H9 (cell line): ENCODE data around the gene HAND1. TPM values are rescaled to one million over a fixed set of nuclear protein-coding genes. Genes with fewer than 3 reads are reported as not detected.

Experiments
- DNase-seq: peaks from one replicate; pipeline ENCODE4 v3.0.0-alpha.2; 2017
- H2AFZ ChIP-seq: one replicate; pipeline ENCODE4 v1.6.1; 2013; ENCODE audit warnings: mild to moderate bottlenecking, low read length, control low read depth, moderate library complexity
- H2AK5ac ChIP-seq: 2 replicates; pipeline ENCODE4 v1.6.1; 2013; ENCODE audit warnings: low read length, control low read depth, mixed read lengths; ENCODE audit not compliant: insufficient read length
- H2BK120ac ChIP-seq: one replicate; pipeline ENCODE4 v1.6.1; 2013; ENCODE audit warnings: low read depth, mild to moderate bottlenecking, low read length, control low read depth, inconsistent platforms; ENCODE audit not compliant: poor library complexity, severe bottlenecking
- H2BK12ac ChIP-seq: 2 replicates; pipeline ENCODE4 v1.6.1; 2013; ENCODE audit warnings: low read length, control low read depth, mixed read lengths, low read depth; ENCODE audit not compliant: insufficient read length
- H2BK15ac ChIP-seq: 2 replicates; pipeline ENCODE4 v1.6.1; 2013; ENCODE audit warnings: low read depth, low read length, control low read depth
- H2BK20ac ChIP-seq: one replicate; pipeline ENCODE4 v1.6.1; 2013; ENCODE audit warnings: low read depth, mild to moderate bottlenecking, low read length, control low read depth, inconsistent platforms; ENCODE audit not compliant: poor library complexity, severe bottlenecking
- H2BK5ac ChIP-seq: 2 replicates; pipeline ENCODE4 v1.6.1; 2013; ENCODE audit warnings: low read length, control low read depth, mixed read lengths; ENCODE audit not compliant: insufficient read length
- H3K14ac ChIP-seq: 2 replicates; pipeline ENCODE4 v1.6.1; 2013; ENCODE audit warnings: low read length, control low read depth; ENCODE audit not compliant: insufficient read depth
- H3K18ac ChIP-seq: 2 replicates; pipeline ENCODE4 v1.6.1; 2013; ENCODE audit warnings: low read depth, mild to moderate bottlenecking, mixed read lengths, low read length, control low read depth; ENCODE audit not compliant: insufficient read length
- H3K23ac ChIP-seq: 2 replicates; pipeline ENCODE4 v1.6.1; 2013; ENCODE audit warnings: low read length, control low read depth, mixed read lengths, low read depth; ENCODE audit not compliant: insufficient read length
- H3K23me2 ChIP-seq: 2 replicates; pipeline ENCODE4 v1.6.1; 2013; ENCODE audit warnings: low read depth, mild to moderate bottlenecking, mixed read lengths, low read length, control low read depth; ENCODE audit not compliant: insufficient read length, poor library complexity, severe bottlenecking
- H3K27ac ChIP-seq: 2 replicates; pipeline ENCODE4 v1.5.1; 2013; ENCODE audit warnings: low read length, control low read depth, mixed read lengths, low read depth; ENCODE audit not compliant: insufficient read length
- H3K27me3 ChIP-seq: 2 replicates; pipeline ENCODE4 v1.6.1; 2013; ENCODE audit warnings: low read length, control low read depth, inconsistent platforms; ENCODE audit not compliant: insufficient read depth
- H3K4ac ChIP-seq: 2 replicates; pipeline ENCODE4 v1.6.1; 2013; ENCODE audit warnings: low read depth, mild to moderate bottlenecking, control low read depth, inconsistent platforms, low read length, moderate library complexity
- H3K4me1 ChIP-seq: 2 replicates; pipeline ENCODE4 v1.6.1; 2013; ENCODE audit warnings: low read length, control low read depth, inconsistent platforms; ENCODE audit not compliant: insufficient read depth
- H3K4me2 ChIP-seq: 2 replicates; pipeline ENCODE4 v1.6.1; 2013; ENCODE audit warnings: low read length, control low read depth, mixed read lengths; ENCODE audit not compliant: insufficient read length, insufficient read depth
- H3K56ac ChIP-seq: 2 replicates; pipeline ENCODE4 v1.6.1; 2013; ENCODE audit warnings: low read depth, mild to moderate bottlenecking, mixed read lengths, low read length, control low read depth; ENCODE audit not compliant: insufficient read length
- H3K79me1 ChIP-seq: 2 replicates; pipeline ENCODE4 v1.6.1; 2013; ENCODE audit warnings: low read depth, mild to moderate bottlenecking, moderate library complexity, low read length, control low read depth, inconsistent platforms; ENCODE audit not compliant: insufficient read depth, poor library complexity, severe bottlenecking
- H3K79me2 ChIP-seq: 2 replicates; pipeline ENCODE4 v1.6.1; 2013; ENCODE audit warnings: low read length, control low read depth, inconsistent platforms; ENCODE audit not compliant: insufficient read depth
- H3K9ac ChIP-seq: 2 replicates; pipeline ENCODE4 v1.6.1; 2013; ENCODE audit warnings: low read length, control low read depth, mixed read lengths; ENCODE audit not compliant: insufficient read length; ENCODE audit errors: extremely low read depth
- H3K9me3 ChIP-seq: one replicate; pipeline ENCODE4 v1.6.1; 2013; ENCODE audit warnings: low read depth, low read length, inconsistent platforms; ENCODE audit not compliant: control insufficient read depth
- H3T11ph ChIP-seq: one replicate; pipeline ENCODE4 v1.6.1; 2013; ENCODE audit warnings: mild to moderate bottlenecking, low read length, control low read depth, inconsistent platforms
- H4K20me1 ChIP-seq: one replicate; pipeline ENCODE4 v1.6.1; 2013; ENCODE audit not compliant: control insufficient read depth, insufficient read length, insufficient read depth
- H4K5ac ChIP-seq: 2 replicates; pipeline ENCODE4 v1.6.1; 2013; ENCODE audit warnings: low read depth, mild to moderate bottlenecking, mixed read lengths, low read length, control low read depth; ENCODE audit not compliant: insufficient read length
- H4K8ac ChIP-seq: replicated peaks from 2 replicates; pipeline ENCODE4 v1.6.1; 2013; ENCODE audit warnings: low read length, control low read depth, mixed read lengths, low read depth; ENCODE audit not compliant: insufficient read length
- H4K91ac ChIP-seq: 2 replicates; pipeline ENCODE4 v1.6.1; 2013; ENCODE audit warnings: low read depth, mild to moderate bottlenecking, moderate library complexity, mixed read lengths, low read length, control low read depth; ENCODE audit not compliant: insufficient read length
- H3K27ac Mint-ChIP-seq, 3 experiments: 2 replicates in 2 of 3; 3 replicates in 1 of 3; pipeline ENCODE4 v1.8.0; 2020 to 2021; ENCODE audit warnings: mixed read lengths in 3 of 3, mild to moderate bottlenecking in 1 of 3, moderate library complexity in 1 of 3
- H3K27me3 Mint-ChIP-seq: 2 replicates; pipeline ENCODE4 v1.8.0; 2021; ENCODE audit warnings: low read depth, mild to moderate bottlenecking, moderate library complexity, mixed read lengths
- H3K36me3 Mint-ChIP-seq, 3 experiments: 2 replicates in 2 of 3; 3 replicates in 1 of 3; pipeline ENCODE4 v1.8.0; 2020 to 2021; ENCODE audit warnings: low read depth in 3 of 3, mixed read lengths in 3 of 3; ENCODE audit not compliant: insufficient read depth in 1 of 3
- H3K4me1 Mint-ChIP-seq, 2 experiments: 2 replicates each; pipeline ENCODE4 v1.8.0; 2020; ENCODE audit warnings: mixed read lengths in 2 of 2
- H3K4me3 Mint-ChIP-seq, 2 experiments: 2 replicates in 1 of 2; 3 replicates in 1 of 2; pipeline ENCODE4 v1.8.0; 2020 to 2021; ENCODE audit warnings: mild to moderate bottlenecking in 2 of 2, mixed read lengths in 2 of 2, moderate library complexity in 1 of 2
- H3K9me3 Mint-ChIP-seq, 2 experiments: 2 replicates in 1 of 2; 3 replicates in 1 of 2; pipeline ENCODE4 v1.8.0; 2020; ENCODE audit warnings: mild to moderate bottlenecking in 2 of 2, mixed read lengths in 2 of 2, moderate library complexity in 1 of 2
- WGBS: extraction: QIAGEN DNeasy Blood & Tissue Kit; methylation state at CpG from one replicate; pipeline ENCODE4 v1.1.7; 2013; ENCODE audit warnings: missing lambda C conversion rate, low lambda C conversion rate, mixed read lengths; ENCODE audit not compliant: insufficient read length; ENCODE audit errors: extremely low coverage; 5-methylcytosine and 5-hydroxymethylcytosine counted together
- total RNA-seq: library from RNA; stranded (reverse); gene quantifications from 2 replicates; pipeline ENCODE4 v1.2.1, GENCODE V29; 2021
- TF ChIP-seq, protein P1 (sequence below): fragments of 200-600 bp; sonication (generic); conservative IDR thresholded peaks from 3 replicates; pipeline ENCODE4 v1.8.0; 2021; ENCODE audit warnings: antibody characterized with exemption, mild to moderate bottlenecking

The HAND1 gene
- total RNA-seq, 1 experiment from 2014 or later, result not detected

DNA sequence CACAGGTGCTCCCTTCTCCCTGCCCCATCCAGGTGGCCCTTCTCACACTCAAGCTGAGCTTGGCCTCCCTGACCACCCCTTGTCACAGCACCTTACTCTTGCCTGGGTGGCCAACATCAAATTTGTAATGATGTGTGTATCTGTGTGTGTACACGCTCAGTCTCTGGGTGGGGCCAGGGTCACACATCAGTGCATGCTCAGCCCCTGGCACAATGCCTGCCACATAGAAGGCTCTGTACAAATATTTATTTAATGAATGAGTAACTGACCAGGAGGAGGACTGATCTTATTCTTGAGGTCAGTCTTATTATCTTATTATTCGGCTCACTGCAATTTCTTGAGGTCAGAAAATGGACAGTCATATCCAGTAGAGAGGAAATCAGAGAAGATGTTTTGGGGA, 41.3 kb upstream of the HAND1 start:
- H3K56ac ChIP-seq, result no peak overlapping the region
- H3K4me1 Mint-ChIP-seq, result peaks cover 16 to 29% of the 10 kb centered on the region in 2 experiments
- no CpG with 5 or more reads among the region's 2 CpGs for WGBS

More for the DNA sequence above, 41.3 kb upstream of the HAND1 start:
- DNase-seq, result no peak
- Histone ChIP-seq H3K18ac (no peak overlapping the region), H4K91ac (no peak overlapping the region), H2BK120ac (no peak overlapping the region), H3K27me3 (no peaks in the 10 kb centered on the region), H2AFZ (no peak overlapping the region), H2BK5ac (no peak overlapping the region), H3K4me1 (no peaks in the 10 kb centered on the region), H4K8ac (no peak overlapping the region), H2AK5ac (no peak overlapping the region), H2BK15ac (no peak overlapping the region), H3K23me2 (no peaks in the 10 kb centered on the region), H3T11ph (no peak overlapping the region), H2BK12ac (no peak overlapping the region), H3K4ac (no peak overlapping the region), H4K20me1 (no peaks in the 10 kb centered on the region), H3K79me2 (no peaks in the 10 kb centered on the region), H3K27ac (no peak overlapping the region), H3K9me3 (no peaks in the 10 kb centered on the region), H3K9ac (no peak overlapping the region), H2BK20ac (no peak overlapping the region), H4K5ac (no peak overlapping the region), H3K4me2 (no peak overlapping the region), H3K79me1 (no peaks in the 10 kb centered on the region), H3K14ac (no peak overlapping the region), H3K23ac (no peak overlapping the region)
- H3K36me3 Mint-ChIP-seq, result no peaks in the 10 kb centered on the region
- no peaks in the 10 kb centered on the region for H3K9me3 Mint-ChIP-seq
- no peak overlapping the region for H3K4me3 Mint-ChIP-seq
- peak overlapping the region in 1 of 3 experiments; percentile 90; a peak in 3 of 7 replicates for H3K27ac Mint-ChIP-seq
- TF ChIP-seq, protein P1, sequence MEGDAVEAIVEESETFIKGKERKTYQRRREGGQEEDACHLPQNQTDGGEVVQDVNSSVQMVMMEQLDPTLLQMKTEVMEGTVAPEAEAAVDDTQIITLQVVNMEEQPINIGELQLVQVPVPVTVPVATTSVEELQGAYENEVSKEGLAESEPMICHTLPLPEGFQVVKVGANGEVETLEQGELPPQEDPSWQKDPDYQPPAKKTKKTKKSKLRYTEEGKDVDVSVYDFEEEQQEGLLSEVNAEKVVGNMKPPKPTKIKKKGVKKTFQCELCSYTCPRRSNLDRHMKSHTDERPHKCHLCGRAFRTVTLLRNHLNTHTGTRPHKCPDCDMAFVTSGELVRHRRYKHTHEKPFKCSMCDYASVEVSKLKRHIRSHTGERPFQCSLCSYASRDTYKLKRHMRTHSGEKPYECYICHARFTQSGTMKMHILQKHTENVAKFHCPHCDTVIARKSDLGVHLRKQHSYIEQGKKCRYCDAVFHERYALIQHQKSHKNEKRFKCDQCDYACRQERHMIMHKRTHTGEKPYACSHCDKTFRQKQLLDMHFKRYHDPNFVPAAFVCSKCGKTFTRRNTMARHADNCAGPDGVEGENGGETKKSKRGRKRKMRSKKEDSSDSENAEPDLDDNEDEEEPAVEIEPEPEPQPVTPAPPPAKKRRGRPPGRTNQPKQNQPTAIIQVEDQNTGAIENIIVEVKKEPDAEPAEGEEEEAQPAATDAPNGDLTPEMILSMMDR, result no peak
- peaks cover 45% of the 10 kb centered on the region for H3K27me3 Mint-ChIP-seq
